ENCODE results near the gene EXOC3L4.

Gene EXOC3L4

GRCh38 chr14:103137689-103138300 is 43.3 kb downstream of the EXOC3L4 start:
- peaks cover 17% of the 10 kb centered on the region for H3K4me1 ChIP-seq (ENCODE audit: low read length)
- H2AFZ ChIP-seq (ENCODE audit: low read depth, low read length): no peak overlapping the region
- H3K36me3 ChIP-seq (replicated peaks; ENCODE audit: low read depth, low read length): no peaks in the 10 kb centered on the region
- H3K79me2 ChIP-seq (ENCODE audit: low read length): no peaks in the 10 kb centered on the region
- TF ChIP-seq CTCF (IDR thresholded peaks at IDR 0.05; ENCODE audit: low read depth, low read length) (no peak), EZH2phosphoT487 (IDR thresholded peaks at IDR 0.05; ENCODE audit: low read depth) (no peak)
- H3K4me2 ChIP-seq (ENCODE audit: low read length): no peak overlapping the region
- H3K4me3 ChIP-seq (ENCODE audit: low read length): no peak overlapping the region
- H3K9ac ChIP-seq (ENCODE audit: low read length): no peak overlapping the region
- no peaks in the 10 kb centered on the region for H4K20me1 ChIP-seq (ENCODE audit: insufficient read depth, low read length)
- H3K27ac ChIP-seq (ENCODE audit: low read length): no peak overlapping the region
- no peaks in the 10 kb centered on the region for H3K9me3 ChIP-seq (ENCODE audit: insufficient read depth, low read length)
- H3K27me3 ChIP-seq (ENCODE audit: low read depth, low read length): peaks cover 13% of the 10 kb centered on the region

GRCh38 chr14:103138301-103139131 is 44.0 kb downstream of the EXOC3L4 start:
- Histone ChIP-seq H3K4me2 (ENCODE audit: low read length) (no peak overlapping the region), H2AFZ (ENCODE audit: low read depth, low read length) (no peak overlapping the region), H3K4me1 (ENCODE audit: low read length) (peaks cover 17% of the 10 kb centered on the region), H3K9ac (ENCODE audit: low read length) (no peak overlapping the region), H3K9me3 (ENCODE audit: insufficient read depth, low read length) (no peaks in the 10 kb centered on the region), H3K36me3 (replicated peaks; ENCODE audit: low read depth, low read length) (no peaks in the 10 kb centered on the region), H3K79me2 (ENCODE audit: low read length) (no peaks in the 10 kb centered on the region), H3K27me3 (ENCODE audit: low read depth, low read length) (peaks cover 20% of the 10 kb centered on the region), H4K20me1 (ENCODE audit: insufficient read depth, low read length) (no peaks in the 10 kb centered on the region), H3K4me3 (ENCODE audit: low read length) (no peak overlapping the region), H3K27ac (ENCODE audit: low read length) (no peak overlapping the region)
- TF ChIP-seq CTCF (IDR thresholded peaks at IDR 0.05; ENCODE audit: low read depth, low read length) (no peak), EZH2phosphoT487 (IDR thresholded peaks at IDR 0.05; ENCODE audit: low read depth) (no peak)

- no peak overlapping the region for H3K4me3 ChIP-seq (ENCODE audit: low read length)
- no peaks in the 10 kb centered on the region for H3K9me3 ChIP-seq (ENCODE audit: insufficient read depth, low read length)
- TF ChIP-seq EZH2phosphoT487 (IDR thresholded peaks at IDR 0.05; ENCODE audit: low read depth): no peak
- TF ChIP-seq CTCF (IDR thresholded peaks at IDR 0.05; ENCODE audit: low read depth, low read length): no peak
- H3K27ac ChIP-seq (ENCODE audit: low read length): no peak overlapping the region
- H3K27me3 ChIP-seq (ENCODE audit: low read depth, low read length): peaks cover 22% of the 10 kb centered on the region
- H3K36me3 ChIP-seq (replicated peaks; ENCODE audit: low read depth, low read length): no peaks in the 10 kb centered on the region
- H4K20me1 ChIP-seq (ENCODE audit: insufficient read depth, low read length): no peaks in the 10 kb centered on the region
- no peaks in the 10 kb centered on the region for H3K79me2 ChIP-seq (ENCODE audit: low read length)
- peaks cover 17% of the 10 kb centered on the region for H3K4me1 ChIP-seq (ENCODE audit: low read length)
- no peak overlapping the region for H2AFZ ChIP-seq (ENCODE audit: low read depth, low read length)
- no peak overlapping the region for H3K4me2 ChIP-seq (ENCODE audit: low read length)
- H3K9ac ChIP-seq (ENCODE audit: low read length): no peak overlapping the region
These were observed 44.9 kb downstream of the EXOC3L4 start for GRCh38 chr14:103139132-103140025.

All from OCI-LY3 (cell line).